ENCODE data around the gene COL1A1. TPM values are rescaled to one million over a fixed set of nuclear protein-coding genes. Genes with fewer than 3 reads are reported as not detected.

The COL1A1 gene
- total RNA-seq, 1 donor from 2014 or later, result 12,796 TPM

- TF ChIP-seq EZH2 (IDR thresholded peaks at IDR 0.05; ENCODE audit: insufficient read depth, low read length), result no peak
- no peak for TF ChIP-seq CTCF (IDR thresholded peaks at IDR 0.05; ENCODE audit: insufficient read depth, low read depth, low read length)
- Mint-ChIP-seq H3K9me3 (ENCODE audit: unreplicated experiment) (peaks cover 12% of the 10 kb centered on the region), H3K27me3 (ENCODE audit: low read depth, unreplicated experiment) (no peaks in the 10 kb centered on the region), H3K27ac (ENCODE audit: unreplicated experiment) (peak overlapping the region; percentile 100), H3K36me3 (ENCODE audit: low read depth, unreplicated experiment) (no peaks in the 10 kb centered on the region), H3K4me3 (ENCODE audit: unreplicated experiment) (peak overlapping the region; percentile 55), H3K4me1 (ENCODE audit: low read depth, unreplicated experiment) (peaks cover 55% of the 10 kb centered on the region)
- FAIRE-seq, result no peak
- Histone ChIP-seq H3K27ac (ENCODE audit: low read depth, low read length) (peak overlapping the region; percentile 66), H3K9me3 (ENCODE audit: insufficient read depth, low read depth, low read length) (peaks cover 4% of the 10 kb centered on the region), H3K4me3 (ENCODE audit: insufficient read depth, low read depth, low read length) (no peak overlapping the region), H2AFZ (ENCODE audit: low read depth, low read length) (no peak overlapping the region), H4K20me1 (ENCODE audit: insufficient read depth, low read length) (no peaks in the 10 kb centered on the region), H3K4me1 (ENCODE audit: insufficient read depth, low read length) (peaks cover 58% of the 10 kb centered on the region), H3K4me2 (ENCODE audit: low read length) (peak overlapping the region; percentile 34), H3K36me3 (ENCODE audit: insufficient read depth, low read length) (no peaks in the 10 kb centered on the region), H3K9ac (ENCODE audit: low read length) (peak overlapping the region; percentile 90), H3K79me2 (ENCODE audit: insufficient read depth, low read length) (peaks cover 7% of the 10 kb centered on the region), H3K27me3 (ENCODE audit: insufficient read depth, low read length) (no peaks in the 10 kb centered on the region)
- peak; percentile 52 for DNase-seq (ENCODE audit: low read depth)
These were observed 19.9 kb upstream of the COL1A1 start for GRCh38 chr17:50221266-50221863.

GRCh38 chr17:50220811-50221210 is 19.4 kb upstream of the COL1A1 start:
- H3K27me3 ChIP-seq (ENCODE audit: insufficient read depth, low read length), result no peaks in the 10 kb centered on the region
- H2AFZ ChIP-seq (ENCODE audit: low read depth, low read length), result no peak overlapping the region
- H3K4me1 ChIP-seq (ENCODE audit: insufficient read depth, low read length), result peaks cover 61% of the 10 kb centered on the region
- DNase-seq (ENCODE audit: low read depth), result no peak
- H3K79me2 ChIP-seq (ENCODE audit: insufficient read depth, low read length), result peaks cover 7% of the 10 kb centered on the region
- Mint-ChIP-seq H3K27me3 (ENCODE audit: low read depth, unreplicated experiment) (no peaks in the 10 kb centered on the region), H3K9me3 (ENCODE audit: unreplicated experiment) (peaks cover 9% of the 10 kb centered on the region), H3K4me1 (ENCODE audit: low read depth, unreplicated experiment) (peaks cover 56% of the 10 kb centered on the region), H3K36me3 (ENCODE audit: low read depth, unreplicated experiment) (no peaks in the 10 kb centered on the region), H3K4me3 (ENCODE audit: unreplicated experiment) (no peak overlapping the region), H3K27ac (ENCODE audit: unreplicated experiment) (peak overlapping the region; percentile 100)
- no peak for FAIRE-seq
- H3K27ac ChIP-seq (ENCODE audit: low read depth, low read length), result peak overlapping the region; percentile 99
- TF ChIP-seq CTCF (IDR thresholded peaks at IDR 0.05; ENCODE audit: insufficient read depth, low read depth, low read length) (no peak), EZH2 (IDR thresholded peaks at IDR 0.05; ENCODE audit: insufficient read depth, low read length) (no peak)
- no peaks in the 10 kb centered on the region for H3K36me3 ChIP-seq (ENCODE audit: insufficient read depth, low read length)
- peak overlapping the region; percentile 90 for H3K9ac ChIP-seq (ENCODE audit: low read length)
- H3K4me2 ChIP-seq (ENCODE audit: low read length), result no peak overlapping the region
- H4K20me1 ChIP-seq (ENCODE audit: insufficient read depth, low read length), result no peaks in the 10 kb centered on the region
- H3K9me3 ChIP-seq (ENCODE audit: insufficient read depth, low read depth, low read length), result peaks cover 3% of the 10 kb centered on the region
- H3K4me3 ChIP-seq (ENCODE audit: insufficient read depth, low read depth, low read length), result no peak overlapping the region

- H3K4me3 ChIP-seq (ENCODE audit: insufficient read depth, low read depth, low read length), result peak overlapping the region; percentile 44
- peak overlapping the region; percentile 83 for H3K4me2 ChIP-seq (ENCODE audit: low read length)
- peak overlapping the region; percentile 90 for H3K9ac ChIP-seq (ENCODE audit: low read length)
- FAIRE-seq (peak; percentile 85), DNase-seq (ENCODE audit: low read depth) (peak; percentile 77)
- H3K4me3 Mint-ChIP-seq (ENCODE audit: unreplicated experiment), result peak overlapping the region; percentile 55
- H3K9me3 ChIP-seq (ENCODE audit: insufficient read depth, low read depth, low read length), result no peaks in the 10 kb centered on the region
- H3K27ac Mint-ChIP-seq (ENCODE audit: unreplicated experiment), result peak overlapping the region; percentile 100
- no peaks in the 10 kb centered on the region for H3K36me3 Mint-ChIP-seq (ENCODE audit: low read depth, unreplicated experiment)
- peaks cover 7% of the 10 kb centered on the region for H3K79me2 ChIP-seq (ENCODE audit: insufficient read depth, low read length)
- no peaks in the 10 kb centered on the region for H3K36me3 ChIP-seq (ENCODE audit: insufficient read depth, low read length)
- H4K20me1 ChIP-seq (ENCODE audit: insufficient read depth, low read length), result no peaks in the 10 kb centered on the region
- H3K4me1 Mint-ChIP-seq (ENCODE audit: low read depth, unreplicated experiment), result peaks cover 64% of the 10 kb centered on the region
- TF ChIP-seq EZH2 (IDR thresholded peaks at IDR 0.05; ENCODE audit: insufficient read depth, low read length), result no peak
- no peak for TF ChIP-seq CTCF (IDR thresholded peaks at IDR 0.05; ENCODE audit: insufficient read depth, low read depth, low read length)
- H3K27ac ChIP-seq (ENCODE audit: low read depth, low read length), result peak overlapping the region; percentile 99
- no peaks in the 10 kb centered on the region for H3K27me3 Mint-ChIP-seq (ENCODE audit: low read depth, unreplicated experiment)
- H3K27me3 ChIP-seq (ENCODE audit: insufficient read depth, low read length), result no peaks in the 10 kb centered on the region
- peaks cover 6% of the 10 kb centered on the region for H3K9me3 Mint-ChIP-seq (ENCODE audit: unreplicated experiment)
- no peak overlapping the region for H2AFZ ChIP-seq (ENCODE audit: low read depth, low read length)
- peaks cover 61% of the 10 kb centered on the region for H3K4me1 ChIP-seq (ENCODE audit: insufficient read depth, low read length)
These were observed 18.6 kb upstream of the COL1A1 start for GRCh38 chr17:50219939-50220465.
